Ishikawa (cell line): ENCODE data around the gene SBF1.

ENCODE experiments used
- CEBPB ChIP-seq: IDR thresholded peaks from 2 replicates; pipeline ENCODE4 v1.6.1; 2012
- CREB1 ChIP-seq: IDR thresholded peaks from 2 replicates; pipeline ENCODE4 v1.6.1; 2012; ENCODE audit warnings: low read depth
- EGR1 ChIP-seq: IDR thresholded peaks from 2 replicates; pipeline ENCODE4 v1.6.1; 2012
- EP300 ChIP-seq: IDR thresholded peaks from 2 replicates; pipeline ENCODE4 v1.6.1; 2012; ENCODE audit warnings: borderline replicate concordance
- FOXM1 ChIP-seq: IDR thresholded peaks from 2 replicates; pipeline ENCODE4 v1.6.1; 2012; ENCODE audit warnings: low read depth, borderline replicate concordance
- MAX ChIP-seq: IDR thresholded peaks from 2 replicates; pipeline ENCODE4 v1.6.1; 2012
- NFIC ChIP-seq: IDR thresholded peaks from 2 replicates; pipeline ENCODE4 v1.6.1; 2012
- RAD21 ChIP-seq: IDR thresholded peaks from 2 replicates; pipeline ENCODE4 v1.6.1; 2012; ENCODE audit warnings: low read depth
- REST ChIP-seq: IDR thresholded peaks from 2 replicates; pipeline ENCODE4 v1.6.1; 2012; ENCODE audit warnings: low read depth, mild to moderate bottlenecking
- TAF1 ChIP-seq: IDR thresholded peaks from 2 replicates; pipeline ENCODE4 v1.6.1; 2012; ENCODE audit warnings: low read depth, mild to moderate bottlenecking
- TCF12 ChIP-seq: IDR thresholded peaks from 2 replicates; pipeline ENCODE4 v1.6.1; 2012; ENCODE audit warnings: low read depth
- TEAD4 ChIP-seq: IDR thresholded peaks from 2 replicates; pipeline ENCODE4 v1.6.1; 2012
- USF1 ChIP-seq: IDR thresholded peaks from 2 replicates; pipeline ENCODE4 v1.6.1; 2012
- YY1 ChIP-seq: IDR thresholded peaks from 2 replicates; pipeline ENCODE4 v1.6.1; 2012; ENCODE audit warnings: low read depth
- ZBTB7A ChIP-seq: IDR thresholded peaks from 2 replicates; pipeline ENCODE4 v1.6.1; 2012; ENCODE audit warnings: low read depth

SBF1 gene

GRCh38 chr22:50446708-50447575 lies 27.9 kb downstream of the SBF1 start:
- TF ChIP-seq MAX = no peak
- no peak for TF ChIP-seq CREB1

- no peak for TF ChIP-seq RAD21
- TF ChIP-seq CEBPB = no peak
- TF ChIP-seq TCF12 = no peak
- no peak for TF ChIP-seq FOXM1
- no peak for TF ChIP-seq MAX
- TF ChIP-seq CREB1 = no peak
- TF ChIP-seq REST = no peak
- TF ChIP-seq USF1 = no peak
- no peak for TF ChIP-seq EP300
- no peak for TF ChIP-seq TAF1
- TF ChIP-seq NFIC = no peak
- TF ChIP-seq ZBTB7A = no peak
- TF ChIP-seq YY1 = no peak
- no peak for TF ChIP-seq EGR1
- no peak for TF ChIP-seq TEAD4
These were observed 28.7 kb downstream of the SBF1 start for GRCh38 chr22:50445880-50446707.

GRCh38 chr22:50445071-50445879 lies 29.6 kb downstream of the SBF1 start:
- TF ChIP-seq EP300 (no peak), NFIC (no peak), TEAD4 (no peak), YY1 (no peak), TCF12 (no peak), USF1 (no peak), CEBPB (no peak), FOXM1 (no peak), EGR1 (no peak), RAD21 (no peak)

- no peak for TF ChIP-seq FOXM1
- no peak for TF ChIP-seq CEBPB
- TF ChIP-seq MAX = no peak
- TF ChIP-seq CREB1 = no peak
- TF ChIP-seq REST = no peak
- no peak for TF ChIP-seq TCF12
- TF ChIP-seq TEAD4 = peak; percentile 55
- TF ChIP-seq EP300 = no peak; the same call in 1 of the 2 replicates
- TF ChIP-seq EGR1 = no peak
- peak; percentile 72 for TF ChIP-seq NFIC
- TF ChIP-seq USF1 = no peak
- TF ChIP-seq YY1 = no peak
- no peak for TF ChIP-seq TAF1
- TF ChIP-seq ZBTB7A = no peak
- TF ChIP-seq RAD21 = 0 out of 2 replicates have a peak, but pooled peaks have one; percentile 4
These were observed 30.2 kb downstream of the SBF1 start for GRCh38 chr22:50444663-50445062.
